Common myeloid progenitor, CD34-positive (primary cell): ENCODE data around the gene C1QL2.

Source experiments
- CTCF ChIA-PET: fragments of 350-600 bp; sonication (Branson Sonifier 250); formaldehyde crosslinking; loops from one replicate; lab custom pipeline; 2021; ENCODE audit warnings: antibody characterized with exemption; lab: Charles Lee
- POLR2A ChIA-PET: fragments of 350-600 bp; sonication (Branson Sonifier 250); formaldehyde crosslinking; loops from one replicate; lab custom pipeline; 2021; ENCODE audit warnings: antibody characterized with exemption; lab: Charles Lee
- DNase-seq, 3 donors: peaks; one replicate each; pipeline versions ENCODE4 v3.0.0 to v3.0.0-alpha.2; 2013
- H3K27ac ChIP-seq, 2 experiments: 1 replicate in 1 of 2; 2 replicates in 1 of 2; pipeline ENCODE4 v1.7.0; 2013; ENCODE audit warnings: inconsistent platforms in 2 of 2, low read length in 2 of 2, mild to moderate bottlenecking in 2 of 2, low read depth in 1 of 2, moderate library complexity in 1 of 2; ENCODE audit not compliant: severe bottlenecking in 2 of 2, insufficient read depth in 1 of 2, poor library complexity in 1 of 2
- H3K27me3 ChIP-seq, 5 experiments: replicated peaks in 2 of 5; 1 replicate in 3 of 5; 2 replicates in 2 of 5; pipeline versions ENCODE4 v1.6.1 to v1.7.0; 2013; ENCODE audit warnings: low read length in 4 of 5, mild to moderate bottlenecking in 2 of 5, moderate library complexity in 2 of 5, inconsistent platforms in 1 of 5; ENCODE audit not compliant: insufficient read depth in 5 of 5, control insufficient read depth in 4 of 5
- H3K36me3 ChIP-seq, 4 experiments: 1 replicate in 2 of 4; 2 replicates in 2 of 4; pipeline versions ENCODE4 v1.6.1 to v1.7.0; 2013; ENCODE audit warnings: low read length in 3 of 4, control low read depth in 1 of 4, mild to moderate bottlenecking in 1 of 4; ENCODE audit not compliant: control insufficient read depth in 4 of 4, insufficient read depth in 4 of 4
- H3K4me1 ChIP-seq, 4 experiments: 1 replicate in 3 of 4; 2 replicates in 1 of 4; pipeline versions ENCODE4 v1.6.1 to v1.7.1; 2013; ENCODE audit warnings: low read length in 3 of 4, mild to moderate bottlenecking in 3 of 4, control low read depth in 1 of 4, inconsistent platforms in 1 of 4, moderate library complexity in 1 of 4; ENCODE audit not compliant: control insufficient read depth in 4 of 4, insufficient read depth in 4 of 4; ENCODE audit errors: control extremely low read depth in 1 of 4
- H3K4me3 ChIP-seq, 7 experiments: 1 replicate in 4 of 7; 2 replicates in 3 of 7; pipeline versions ENCODE4 v1.5.1 to v1.7.0; 2013; ENCODE audit warnings: mild to moderate bottlenecking in 7 of 7, low read length in 6 of 7, moderate library complexity in 6 of 7, inconsistent platforms in 2 of 7, low read depth in 2 of 7, control low read depth in 1 of 7; ENCODE audit not compliant: insufficient read depth in 4 of 7, control insufficient read depth in 1 of 7; ENCODE audit errors: extremely low read depth in 1 of 7
- H3K9me3 ChIP-seq, 5 experiments: 1 replicate in 4 of 5; 2 replicates in 1 of 5; pipeline versions ENCODE4 v1.6.1 to v1.7.1; 2013; ENCODE audit warnings: low read length in 4 of 5, mild to moderate bottlenecking in 2 of 5, inconsistent platforms in 1 of 5, low read depth in 1 of 5, moderate library complexity in 1 of 5; ENCODE audit not compliant: control insufficient read depth in 4 of 5, insufficient read depth in 2 of 5; ENCODE audit errors: control extremely low read depth in 1 of 5
- WGBS: methylation state at CpG from one replicate; pipeline ENCODE4 v1.1.5; 2013; ENCODE audit not compliant: insufficient coverage; 5-methylcytosine and 5-hydroxymethylcytosine counted together

Gene C1QL2

GRCh38 chr2:119142824-119143223, 15.7 kb downstream of the C1QL2 start:
- WGBS = 77% methylated on average over 7 of the region's 11 CpGs
- CTCF ChIA-PET = no interaction called here

GRCh38 chr2:119137502-119137901, 21.0 kb downstream of the C1QL2 start:
- Histone ChIP-seq H3K36me3 (no peaks in the 10 kb centered on the region), H3K4me1 (no peaks in the 10 kb centered on the region), H3K9me3 (peaks cover 0 to 3% (median 0%) of the 10 kb centered on the region in 5 experiments), H3K4me3 (no peak overlapping the region), H3K27me3 (peaks cover 0 to 79% (median 4%) of the 10 kb centered on the region in 5 experiments), H3K27ac (no peak overlapping the region)
- CTCF ChIA-PET = interaction anchor here (7.5 kb wide), 1 partner anchor 12 kb away, joined by 44 read pairs; no protein-coding TSS in a partner anchor
- DNase-seq = no peak
- POLR2A ChIA-PET = no interaction called here
- 91% methylated on average over 11 of the region's 11 CpGs for WGBS

More at GRCh38 chr2:119142824-119143223, 15.7 kb downstream of the C1QL2 start:
- Histone ChIP-seq H3K4me3 (no peak overlapping the region), H3K27ac (no peak overlapping the region), H3K4me1 (no peaks in the 10 kb centered on the region), H3K36me3 (no peaks in the 10 kb centered on the region), H3K9me3 (no peaks in the 10 kb centered on the region), H3K27me3 (peaks cover 0 to 72% (median 7%) of the 10 kb centered on the region in 5 experiments)
- POLR2A ChIA-PET = no interaction called here
- DNase-seq = no peak

DNA sequence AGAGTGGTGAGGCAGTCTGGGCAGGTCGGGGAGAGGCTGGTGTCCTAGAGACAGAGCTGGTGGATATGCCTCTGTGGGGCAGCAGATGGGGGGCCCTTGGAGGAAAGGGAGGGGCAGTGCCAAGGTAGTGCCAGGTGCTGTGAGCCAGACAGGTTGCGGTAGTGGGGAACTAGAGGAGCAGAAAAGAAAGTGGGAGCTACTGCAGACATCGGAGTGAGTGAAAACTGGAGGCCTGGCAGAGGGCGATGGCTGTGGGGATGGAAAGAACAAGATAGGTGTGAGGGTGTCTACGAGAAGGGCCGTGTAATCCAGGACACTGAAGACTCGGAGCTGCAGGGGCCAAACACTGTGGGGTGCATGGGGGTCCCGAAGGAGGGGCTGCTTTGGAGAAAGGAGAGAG, 21.7 kb downstream of the C1QL2 start:
- DNase-seq = no peak
- CTCF ChIA-PET = interaction anchor here (7.5 kb wide), 1 partner anchor 11 kb away, joined by 44 read pairs; no protein-coding TSS in a partner anchor

DNA sequence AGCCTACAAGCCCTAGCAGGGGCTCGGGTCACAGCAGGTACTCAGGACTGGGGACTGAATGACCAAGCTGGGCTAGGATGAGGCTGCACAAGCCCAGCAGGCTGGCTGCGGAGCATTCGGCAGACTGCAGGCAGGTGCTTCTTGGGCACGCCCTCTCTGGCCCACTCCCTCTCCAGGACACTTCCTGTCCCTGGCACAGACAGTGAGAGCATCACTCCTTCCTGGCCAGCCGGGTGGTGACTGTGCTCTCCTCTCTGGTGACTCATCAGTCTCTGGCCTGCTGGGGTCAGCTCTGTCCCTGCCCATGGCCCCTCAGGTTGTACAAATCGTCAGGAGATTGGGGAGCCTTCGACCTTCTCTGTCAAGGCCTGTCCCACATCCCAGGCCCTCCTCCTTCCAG, 22.5 kb downstream of the C1QL2 start:
- 83% methylated on average over 3 of the region's 7 CpGs for WGBS
- Histone ChIP-seq H3K36me3 (no peaks in the 10 kb centered on the region), H3K27me3 (peaks cover 0 to 79% (median 6%) of the 10 kb centered on the region in 5 experiments), H3K4me3 (no peak overlapping the region), H3K9me3 (peaks cover 0 to 3% (median 0%) of the 10 kb centered on the region in 5 experiments), H3K27ac (no peak overlapping the region), H3K4me1 (no peaks in the 10 kb centered on the region)
- ChIA-PET CTCF (interaction anchor here (7.5 kb wide), 1 partner anchor 11 kb away, joined by 44 read pairs; no protein-coding TSS in a partner anchor), POLR2A (no interaction called here)
- no peak for DNase-seq

More for the DNA sequence above, 21.7 kb downstream of the C1QL2 start:
- Histone ChIP-seq H3K27ac (no peak overlapping the region), H3K4me3 (no peak overlapping the region), H3K9me3 (peaks cover 0 to 3% (median 0%) of the 10 kb centered on the region in 5 experiments), H3K4me1 (no peaks in the 10 kb centered on the region), H3K27me3 (peaks cover 0 to 75% (median 5%) of the 10 kb centered on the region in 5 experiments), H3K36me3 (no peaks in the 10 kb centered on the region)
- WGBS = 85% methylated on average over 8 of the region's 8 CpGs
- POLR2A ChIA-PET = no interaction called here

- Histone ChIP-seq H3K9me3 (peaks cover 0 to 3% (median 0%) of the 10 kb centered on the region in 5 experiments), H3K27ac (no peak overlapping the region), H3K4me3 (no peak overlapping the region), H3K27me3 (peaks cover 4 to 83% (median 10%) of the 10 kb centered on the region in 5 experiments), H3K4me1 (no peaks in the 10 kb centered on the region), H3K36me3 (no peaks in the 10 kb centered on the region)
- POLR2A ChIA-PET = no interaction called here
- CTCF ChIA-PET = interaction anchor here (7.5 kb wide), 1 partner anchor 9 kb away, joined by 44 read pairs; no protein-coding TSS in a partner anchor
- WGBS = 84% methylated on average over 8 of the region's 10 CpGs
- DNase-seq = no peak
Measured at GRCh38 chr2:119134775-119135174, 23.8 kb downstream of the C1QL2 start.

GRCh38 chr2:119126650-119127049, 31.9 kb downstream of the C1QL2 start:
- peak; percentile 32 to 44 (median 33) for DNase-seq

DNA sequence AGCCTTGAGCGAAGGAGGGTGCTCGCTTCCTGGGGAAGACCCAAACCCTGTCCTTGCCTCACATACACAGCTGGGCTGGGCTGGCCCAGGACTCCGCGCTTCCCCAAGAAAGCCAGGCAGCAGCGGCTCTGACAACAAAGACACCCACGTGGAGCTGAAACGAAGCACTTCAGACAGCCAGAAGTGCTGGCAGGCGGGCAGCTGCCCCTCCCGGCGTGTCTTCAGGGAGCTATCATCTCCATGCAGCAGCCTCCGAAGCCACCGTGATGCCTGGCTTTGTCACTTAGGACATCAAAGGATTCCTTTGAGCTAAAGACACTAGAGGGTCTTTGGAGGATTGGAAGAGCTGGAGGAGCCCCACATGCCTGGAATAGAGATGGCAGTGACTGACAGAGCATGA, 35.2 kb downstream of the C1QL2 start:
- H3K4me3 ChIP-seq = no peak overlapping the region
- no peaks in the 10 kb centered on the region for H3K9me3 ChIP-seq
- CTCF ChIA-PET = interaction anchor here (1.1 to 6.5 kb wide), 5 partner anchors 14 to 242 kb away, joined by 3 to 44 read pairs (median 3); no protein-coding TSS in a partner anchor
- no peak for DNase-seq
- H3K36me3 ChIP-seq = no peaks in the 10 kb centered on the region
- no peak overlapping the region for H3K27ac ChIP-seq
- peaks cover 0 to 74% (median 20%) of the 10 kb centered on the region in 5 experiments for H3K27me3 ChIP-seq
- 46% methylated on average over 10 of the region's 12 CpGs for WGBS
- no peaks in the 10 kb centered on the region for H3K4me1 ChIP-seq
- POLR2A ChIA-PET = no interaction called here

More at GRCh38 chr2:119126650-119127049, 31.9 kb downstream of the C1QL2 start:
- Histone ChIP-seq H3K4me3 (no peak overlapping the region), H3K9me3 (no peaks in the 10 kb centered on the region), H3K27ac (no peak overlapping the region), H3K27me3 (peaks cover 4 to 75% (median 15%) of the 10 kb centered on the region in 5 experiments), H3K4me1 (no peaks in the 10 kb centered on the region), H3K36me3 (no peaks in the 10 kb centered on the region)
- ChIA-PET CTCF (interaction anchor here (1.2 to 6.5 kb wide), 3 partner anchors 11 to 245 kb away, joined by 3 to 44 read pairs (median 42); no protein-coding TSS in a partner anchor), POLR2A (no interaction called here)
- WGBS = 12% methylated on average over 13 of the region's 13 CpGs
